Vagina (tissue), 2 donors: ENCODE results near the gene TP73. TPM values are rescaled to one million over a fixed set of nuclear protein-coding genes. Genes with fewer than 3 reads are reported as not detected.
A peak's percentile ranks its signal among the peaks of the same experiment; 100 is the strongest.

ENCODE experiments used
- DNase-seq, 2 donors: peaks; one replicate each; pipeline ENCODE4 v3.0.0-alpha.2; 2017; ENCODE audit errors: extremely low spot score in 2 of 2
- H3K27ac ChIP-seq: fragments of 200-600 bp; sonication (generic); one replicate; pipeline ENCODE4 v1.5.1; 2019
- H3K27me3 ChIP-seq: fragments of 200-600 bp; sonication (generic); one replicate; pipeline ENCODE4 v1.5.1; 2019
- H3K36me3 ChIP-seq, 2 donors: fragments of 200-600 bp; sonication (generic); one replicate each; pipeline ENCODE4 v1.5.1; 2017 to 2019
- H3K4me1 ChIP-seq: fragments of 200-600 bp; sonication (generic); one replicate; pipeline ENCODE4 v1.5.1; 2019
- H3K4me3 ChIP-seq, 2 donors: fragments of 200-600 bp; sonication (generic); 1 replicate in 1 of 2; 2 replicates in 1 of 2; pipeline ENCODE4 v1.5.1; 2016 to 2019
- H3K9me3 ChIP-seq: fragments of 200-600 bp; sonication (generic); one replicate; pipeline ENCODE4 v1.5.1; 2019
- POLR2A ChIP-seq, 2 donors: fragments of 450-650 bp; IDR thresholded peaks; one replicate each; pipeline ENCODE4 v1.6.1; 2017; ENCODE audit warnings: antibody characterized with exemption in 2 of 2, mild to moderate bottlenecking in 2 of 2, moderate library complexity in 2 of 2
- POLR2AphosphoS5 ChIP-seq, 2 donors: sonication (generic); formaldehyde crosslinking; IDR thresholded peaks; one replicate each; pipeline ENCODE4 v1.9.0; 2017; ENCODE audit warnings: antibody characterized with exemption in 2 of 2, mild to moderate bottlenecking in 2 of 2, low read depth in 1 of 2; ENCODE audit not compliant: insufficient read depth in 1 of 2
- intact Hi-C: fragments of 100-400 bp; cut with DNase I; formaldehyde crosslinking; loops from one replicate; pipeline ENCODE4 v1.15.1; 2023
- total RNA-seq: library from RNA; depleted of rRNA; stranded (reverse); fragments of >200 nt; gene quantifications from one replicate; pipeline ENCODE4 v1.2.3, GENCODE V29; 2016
- TF ChIP-seq, protein P1 (sequence below), 3 experiments: fragments of 450-650 bp in 2 of 3; fragments of 200-600 bp in 1 of 3; sonication (generic) in 1 of 3; IDR thresholded peaks; one replicate each; pipeline ENCODE4 v1.5.1; 2017 to 2019; ENCODE audit warnings: antibody characterized with exemption in 3 of 3, mild to moderate bottlenecking in 2 of 3, moderate library complexity in 2 of 3

Gene TP73
- total RNA-seq, 1 donor from 2014 or later: 8.1 TPM

DNA sequence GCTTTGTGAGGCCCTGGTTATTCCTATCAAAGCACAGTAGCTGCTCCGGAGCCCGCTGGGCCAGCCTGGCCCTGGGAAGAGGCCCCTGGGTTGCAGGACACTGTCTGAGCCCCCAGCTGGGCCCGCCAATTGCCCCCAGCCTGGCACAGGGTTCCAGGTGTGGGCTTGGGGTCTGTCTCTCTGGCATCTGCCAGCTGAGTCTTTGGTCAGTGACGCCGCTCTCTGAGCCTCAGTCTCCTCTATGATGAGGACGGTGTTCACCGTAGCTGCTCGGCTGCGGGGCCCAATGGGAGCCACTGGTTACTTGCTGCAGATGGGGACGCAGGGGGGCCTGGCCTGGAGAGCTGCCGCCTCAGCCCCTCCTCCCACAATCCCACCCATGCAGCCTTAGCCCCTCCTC, 41.0 kb downstream of the TP73 start:
- Histone ChIP-seq H3K27ac (no peak overlapping the region), H3K27me3 (no peaks in the 10 kb centered on the region), H3K9me3 (no peaks in the 10 kb centered on the region), H3K4me1 (no peaks in the 10 kb centered on the region), H3K4me3 (no peak overlapping the region), H3K36me3 (no peaks in the 10 kb centered on the region)
- DNase-seq: no peak
- TF ChIP-seq POLR2AphosphoS5 (IDR thresholded peaks at IDR 0.05; ENCODE audit: insufficient read depth in 1 of 2, low read depth in 1 of 2) (no peak), POLR2A (IDR thresholded peaks at IDR 0.05) (no peak)
- TF ChIP-seq, protein P1, sequence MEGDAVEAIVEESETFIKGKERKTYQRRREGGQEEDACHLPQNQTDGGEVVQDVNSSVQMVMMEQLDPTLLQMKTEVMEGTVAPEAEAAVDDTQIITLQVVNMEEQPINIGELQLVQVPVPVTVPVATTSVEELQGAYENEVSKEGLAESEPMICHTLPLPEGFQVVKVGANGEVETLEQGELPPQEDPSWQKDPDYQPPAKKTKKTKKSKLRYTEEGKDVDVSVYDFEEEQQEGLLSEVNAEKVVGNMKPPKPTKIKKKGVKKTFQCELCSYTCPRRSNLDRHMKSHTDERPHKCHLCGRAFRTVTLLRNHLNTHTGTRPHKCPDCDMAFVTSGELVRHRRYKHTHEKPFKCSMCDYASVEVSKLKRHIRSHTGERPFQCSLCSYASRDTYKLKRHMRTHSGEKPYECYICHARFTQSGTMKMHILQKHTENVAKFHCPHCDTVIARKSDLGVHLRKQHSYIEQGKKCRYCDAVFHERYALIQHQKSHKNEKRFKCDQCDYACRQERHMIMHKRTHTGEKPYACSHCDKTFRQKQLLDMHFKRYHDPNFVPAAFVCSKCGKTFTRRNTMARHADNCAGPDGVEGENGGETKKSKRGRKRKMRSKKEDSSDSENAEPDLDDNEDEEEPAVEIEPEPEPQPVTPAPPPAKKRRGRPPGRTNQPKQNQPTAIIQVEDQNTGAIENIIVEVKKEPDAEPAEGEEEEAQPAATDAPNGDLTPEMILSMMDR (IDR thresholded peaks at IDR 0.05): no peak
- intact Hi-C loops: no loop called here

DNA sequence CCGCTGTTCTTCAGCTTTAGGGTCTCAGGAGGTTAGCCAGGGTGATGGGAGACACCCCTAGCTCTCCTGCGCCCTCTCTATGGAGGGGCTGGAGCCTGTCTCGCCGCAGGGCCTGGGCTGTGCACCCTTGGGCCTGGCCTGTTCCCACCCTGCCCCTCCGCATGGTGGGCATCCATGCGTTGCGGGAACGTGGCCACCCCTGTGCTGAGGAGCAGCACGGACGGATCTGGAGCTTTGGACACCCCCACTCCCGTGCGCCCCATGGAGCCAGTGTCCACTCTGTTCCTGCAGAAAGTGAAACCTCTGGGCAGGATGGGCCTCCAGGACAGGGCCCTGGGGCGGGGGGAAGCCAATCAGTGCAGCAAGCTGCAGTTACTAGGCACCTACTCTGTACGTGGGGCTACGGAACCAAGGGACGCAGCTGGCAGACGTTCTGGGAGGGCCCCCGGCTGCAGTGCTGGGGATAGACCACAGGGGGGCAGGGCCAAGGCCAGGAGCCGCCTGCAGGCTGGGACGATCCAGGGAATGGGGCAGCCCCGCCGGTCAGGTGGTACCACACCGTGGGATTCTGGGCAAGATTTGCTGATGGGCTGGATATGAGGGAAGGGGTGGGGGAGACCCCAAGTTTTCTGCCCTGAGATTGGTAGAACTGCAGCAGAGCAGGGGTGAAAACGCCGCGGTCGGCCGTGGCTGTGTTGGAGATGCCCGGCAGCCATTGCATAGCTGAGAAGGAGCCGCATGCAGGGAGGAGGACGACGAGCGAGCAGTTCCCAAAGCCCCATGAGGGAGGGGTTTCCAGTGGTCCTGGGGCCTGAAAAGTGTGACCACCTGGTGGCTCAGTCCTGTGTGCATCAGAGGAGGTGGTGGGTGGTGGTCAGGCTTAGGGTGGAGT, 43.3 kb downstream of the TP73 start:
- Histone ChIP-seq H3K4me1 (peaks cover 8% of the 10 kb centered on the region), H3K4me3 (no peak overlapping the region), H3K27me3 (no peaks in the 10 kb centered on the region), H3K36me3 (no peaks in the 10 kb centered on the region), H3K27ac (no peak overlapping the region), H3K9me3 (no peaks in the 10 kb centered on the region)
- no peak for DNase-seq
- no peak for TF ChIP-seq POLR2AphosphoS5 (IDR thresholded peaks at IDR 0.05; ENCODE audit: insufficient read depth in 1 of 2, low read depth in 1 of 2)
- TF ChIP-seq POLR2A (IDR thresholded peaks at IDR 0.05): no peak
- TF ChIP-seq, protein P1 (IDR thresholded peaks at IDR 0.05): peak in 2 of 3 experiments; percentile 18 to 26
- intact Hi-C loops: no loop called here

DNA sequence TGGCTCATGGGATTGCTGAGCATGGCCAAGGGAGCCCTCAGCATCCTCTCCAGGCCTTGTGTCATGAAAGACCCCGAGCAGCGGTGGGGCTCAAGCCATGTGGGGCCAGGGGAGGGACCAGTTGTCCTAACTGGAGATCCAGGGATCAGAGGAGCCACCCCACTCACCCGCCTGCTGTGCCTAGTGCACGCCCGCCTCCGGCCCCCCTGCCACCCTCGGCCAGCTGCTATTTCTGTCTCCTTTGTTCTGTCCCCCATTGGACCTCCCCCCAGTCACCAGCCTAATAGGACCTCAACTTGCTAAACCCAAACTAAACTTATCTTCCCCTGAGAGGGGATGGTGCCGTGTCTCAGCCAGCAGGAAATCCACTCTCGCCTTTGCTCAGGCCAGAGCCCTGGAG, 44.4 kb downstream of the TP73 start:
- H3K27me3 ChIP-seq: no peaks in the 10 kb centered on the region

DNA sequence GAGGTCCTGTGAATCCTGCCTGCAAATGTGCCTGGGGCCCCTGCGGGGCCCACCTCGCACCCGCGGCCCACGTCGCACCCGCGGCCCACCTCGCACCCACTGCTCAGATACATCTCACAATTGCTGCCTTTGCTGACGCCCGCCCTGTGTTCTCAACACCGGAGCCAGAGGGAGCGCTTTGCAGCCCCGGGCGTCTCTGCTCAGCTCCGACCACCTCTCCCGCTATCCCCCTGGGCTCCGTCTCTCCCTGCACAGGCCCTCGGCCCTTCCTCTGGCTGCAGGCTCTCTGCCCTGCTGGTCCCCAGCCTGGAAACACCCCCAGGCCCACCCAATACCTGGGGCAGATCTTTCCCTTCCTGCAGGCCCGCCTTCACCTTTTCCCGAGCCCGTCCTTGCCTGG, 44.8 kb downstream of the TP73 start:
- TF ChIP-seq POLR2AphosphoS5 (IDR thresholded peaks at IDR 0.05; ENCODE audit: insufficient read depth in 1 of 2, low read depth in 1 of 2): no peak
- TF ChIP-seq POLR2A (IDR thresholded peaks at IDR 0.05): no peak
- TF ChIP-seq, protein P1 (IDR thresholded peaks at IDR 0.05): no peak
- Histone ChIP-seq H3K27ac (no peak overlapping the region), H3K9me3 (no peaks in the 10 kb centered on the region), H3K27me3 (no peaks in the 10 kb centered on the region), H3K4me1 (peaks cover 8% of the 10 kb centered on the region), H3K36me3 (no peaks in the 10 kb centered on the region), H3K4me3 (no peak overlapping the region)
- no peak for DNase-seq
- intact Hi-C loops: no loop called here

More for the DNA sequence above, 44.4 kb downstream of the TP73 start:
- Histone ChIP-seq H3K4me1 (peaks cover 8% of the 10 kb centered on the region), H3K36me3 (no peaks in the 10 kb centered on the region), H3K4me3 (no peak overlapping the region), H3K27ac (no peak overlapping the region), H3K9me3 (no peaks in the 10 kb centered on the region)
- intact Hi-C loops: no loop called here
- no peak for DNase-seq
- no peak for TF ChIP-seq POLR2A (IDR thresholded peaks at IDR 0.05)
- TF ChIP-seq, protein P1 (IDR thresholded peaks at IDR 0.05): no peak
- TF ChIP-seq POLR2AphosphoS5 (IDR thresholded peaks at IDR 0.05; ENCODE audit: insufficient read depth in 1 of 2, low read depth in 1 of 2): no peak

DNA sequence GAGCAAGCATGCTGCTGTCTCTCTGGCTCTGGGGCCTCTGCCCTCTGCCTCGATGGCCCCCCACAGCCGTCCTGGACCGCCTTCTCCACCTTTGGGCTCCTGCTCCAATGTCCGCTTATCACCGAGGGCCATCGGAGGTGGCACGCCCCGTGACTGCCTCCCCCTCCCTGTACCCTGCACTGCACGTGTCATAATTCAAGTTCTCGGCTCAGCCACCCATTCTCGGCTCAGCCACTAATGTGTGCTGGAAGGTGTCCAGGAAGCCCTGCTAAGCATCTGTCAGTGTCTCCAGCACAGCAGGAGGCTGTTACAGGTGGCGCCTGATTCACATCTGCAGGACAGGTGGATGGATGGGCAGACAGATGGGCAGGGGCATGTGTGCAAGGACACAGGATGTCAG, 45.5 kb downstream of the TP73 start:
- intact Hi-C loops: no loop called here
- Histone ChIP-seq H3K27me3 (no peaks in the 10 kb centered on the region), H3K27ac (no peak overlapping the region), H3K36me3 (no peaks in the 10 kb centered on the region), H3K9me3 (no peaks in the 10 kb centered on the region), H3K4me3 (no peak overlapping the region), H3K4me1 (peaks cover 10% of the 10 kb centered on the region)
- no peak for DNase-seq
- TF ChIP-seq POLR2A (IDR thresholded peaks at IDR 0.05) (no peak), POLR2AphosphoS5 (IDR thresholded peaks at IDR 0.05; ENCODE audit: insufficient read depth in 1 of 2, low read depth in 1 of 2) (no peak)
- TF ChIP-seq, protein P1 (IDR thresholded peaks at IDR 0.05): no peak
